ENCODE data around the gene CACNA2D3.

- TF ChIP-seq CTCF (IDR thresholded peaks at IDR 0.05) (no peak), POLR2AphosphoS5 (IDR thresholded peaks at IDR 0.05) (no peak), EP300 (IDR thresholded peaks at IDR 0.05; ENCODE audit: low read depth) (no peak)
Measured at GRCh38 chr3:55012091-55012490, 889.7 kb downstream of the CACNA2D3 start.

Measured in transverse colon (tissue), 4 donors.